T1000 (cell line): Measurements from ENCODE around the gene LRRK1.
"Not testable (repeated sequence)": the region's sequence is repeated elsewhere in the genome, so short reads cannot be mapped to it uniquely, and the experiment has no call there.

Experiments
- DNase-seq: peaks from one replicate; lab custom pipeline; 2025; ENCODE audit warnings: mixed read lengths; lab: John Stamatoyannopoulos, UW

Gene LRRK1

GRCh38 chr15:101069654-101069973, 150.5 kb downstream of the LRRK1 start:
- DNase-seq, result no peak

GRCh38 chr15:101070024-101070423, 150.9 kb downstream of the LRRK1 start:
- no peak for DNase-seq

GRCh38 chr15:101070502-101071273, 151.5 kb downstream of the LRRK1 start:
- no peak for DNase-seq

GRCh38 chr15:101071651-101072050, 152.5 kb downstream of the LRRK1 start:
- DNase-seq, result no peak

- DNase-seq, result not testable (repeated sequence)
These were observed 153.1 kb downstream of the LRRK1 start for GRCh38 chr15:101072235-101072634.

GRCh38 chr15:101077806-101078668, 158.9 kb downstream of the LRRK1 start:
- DNase-seq, result not testable (repeated sequence)

- no peak for DNase-seq
These were observed 159.6 kb downstream of the LRRK1 start for GRCh38 chr15:101078669-101079323.

- no peak for DNase-seq
These were observed 162.7 kb downstream of the LRRK1 start for GRCh38 chr15:101081900-101082299.

- DNase-seq, result no peak
These were observed 164.3 kb downstream of the LRRK1 start for GRCh38 chr15:101083336-101084045.

- no peak for DNase-seq
These were observed 165.6 kb downstream of the LRRK1 start for GRCh38 chr15:101084801-101085200.

GRCh38 chr15:101085311-101085700, 166.1 kb downstream of the LRRK1 start:
- no peak for DNase-seq

- no peak for DNase-seq
These were observed 167.4 kb downstream of the LRRK1 start for GRCh38 chr15:101086394-101087171.

- DNase-seq, result no peak
These were observed 168.1 kb downstream of the LRRK1 start for GRCh38 chr15:101087172-101087769.

GRCh38 chr15:101088271-101088670, 169.1 kb downstream of the LRRK1 start:
- DNase-seq, result no peak

GRCh38 chr15:101088788-101089578, 169.8 kb downstream of the LRRK1 start:
- peak; percentile 51 for DNase-seq

GRCh38 chr15:101089579-101090427, 170.6 kb downstream of the LRRK1 start:
- no peak for DNase-seq

GRCh38 chr15:101090428-101090790, 171.3 kb downstream of the LRRK1 start:
- DNase-seq, result no peak

GRCh38 chr15:101091080-101092017, 172.2 kb downstream of the LRRK1 start:
- DNase-seq, result no peak
